Tibial nerve (tissue), 4 donors: ENCODE data around the gene ZNF850. TPM values are rescaled to one million over a fixed set of nuclear protein-coding genes. Genes with fewer than 3 reads are reported as not detected.
"Not testable (repeated sequence)": the region's sequence is repeated elsewhere in the genome, so short reads cannot be mapped to it uniquely, and the experiment has no call there.

Experiments
- DNase-seq, 2 donors: peaks; one replicate each; pipeline ENCODE4 v3.0.0-alpha.2; 2019; ENCODE audit warnings: low spot score in 2 of 2
- H3K27ac ChIP-seq, 4 donors: fragments of 200-600 bp; sonication (generic) in 3 of 4; one replicate each; pipeline ENCODE4 v1.5.1; 2017 to 2019; ENCODE audit warnings: mild to moderate bottlenecking in 1 of 4
- H3K27me3 ChIP-seq, 2 donors: fragments of 200-600 bp; sonication (generic) in 1 of 2; one replicate each; pipeline versions ENCODE4 v1.5.1 to v1.6.0; 2017 to 2019
- H3K36me3 ChIP-seq, 3 donors: fragments of 200-600 bp; sonication (generic); one replicate each; pipeline ENCODE4 v1.5.1; 2018 to 2019
- H3K4me1 ChIP-seq, 4 donors: fragments of 200-600 bp; sonication (generic) in 3 of 4; one replicate each; pipeline ENCODE4 v1.5.1; 2017 to 2019
- H3K4me3 ChIP-seq, 4 donors: fragments of 200-600 bp; sonication (generic) in 3 of 4; one replicate each; pipeline ENCODE4 v1.5.1; 2017 to 2019; ENCODE audit warnings: mild to moderate bottlenecking in 1 of 4, moderate library complexity in 1 of 4
- H3K9me3 ChIP-seq, 4 donors: fragments of 200-600 bp; sonication (generic) in 3 of 4; one replicate each; pipeline ENCODE4 v1.5.1; 2017 to 2019
- EP300 ChIP-seq, 2 donors: sonication (generic); formaldehyde crosslinking; IDR thresholded peaks; one replicate each; pipeline ENCODE4 v1.6.1; 2017; ENCODE audit warnings: antibody characterized with exemption in 2 of 2, mild to moderate bottlenecking in 1 of 2
- POLR2A ChIP-seq, 2 donors: fragments of 450-650 bp; IDR thresholded peaks; one replicate each; pipeline ENCODE4 v1.6.1; 2017; ENCODE audit warnings: antibody characterized with exemption in 2 of 2, mild to moderate bottlenecking in 2 of 2, moderate library complexity in 2 of 2
- WGBS, 2 donors: methylation state at CpG; one replicate each; pipeline ENCODE4 v1.1.5; 2018; 5-methylcytosine and 5-hydroxymethylcytosine counted together
- total RNA-seq, 4 donors: library from RNA; depleted of rRNA; stranded (reverse); fragments of >200 nt; gene quantifications; one replicate each; pipeline ENCODE4 v1.1.0, GENCODE V29; 2016
- TF ChIP-seq, protein P1 (sequence below), 5 experiments: fragments of 200-600 bp in 3 of 5; fragments of 450-650 bp in 2 of 5; sonication (generic) in 3 of 5; IDR thresholded peaks; one replicate each; pipeline ENCODE4 v1.5.1; 2016 to 2019; ENCODE audit warnings: antibody characterized with exemption in 5 of 5, mild to moderate bottlenecking in 3 of 5, moderate library complexity in 2 of 5

Gene ZNF850
- total RNA-seq, 4 donors from 2014 or later: 2.4 to 3.3 (median 3.1) TPM

DNA sequence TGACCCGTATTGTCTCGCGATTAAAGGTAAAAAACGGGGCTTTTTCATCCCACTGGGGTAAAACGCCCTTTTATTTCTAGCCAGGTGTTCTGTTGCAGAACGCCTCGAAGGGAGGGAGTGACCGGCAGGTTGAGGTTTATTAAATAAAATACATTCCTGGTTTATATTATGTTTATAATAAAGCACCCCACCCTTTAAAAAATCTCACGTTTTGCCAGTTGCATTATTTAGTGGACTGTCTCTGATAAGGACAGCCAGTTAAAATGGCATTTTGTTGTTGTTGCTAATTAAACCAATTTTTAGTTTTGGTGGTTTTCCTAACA is 25.1 kb upstream of the ZNF850 start:
- H3K4me3 ChIP-seq: peak overlapping the region; percentile 72 to 91 (median 81)
- WGBS, 2 donors: 3% methylated on average over 9 of the region's 9 CpGs
- H3K27me3 ChIP-seq: no peaks in the 10 kb centered on the region
- TF ChIP-seq EP300 (IDR thresholded peaks at IDR 0.05) (no peak), POLR2A (IDR thresholded peaks at IDR 0.05) (no peak)
- TF ChIP-seq, protein P1, sequence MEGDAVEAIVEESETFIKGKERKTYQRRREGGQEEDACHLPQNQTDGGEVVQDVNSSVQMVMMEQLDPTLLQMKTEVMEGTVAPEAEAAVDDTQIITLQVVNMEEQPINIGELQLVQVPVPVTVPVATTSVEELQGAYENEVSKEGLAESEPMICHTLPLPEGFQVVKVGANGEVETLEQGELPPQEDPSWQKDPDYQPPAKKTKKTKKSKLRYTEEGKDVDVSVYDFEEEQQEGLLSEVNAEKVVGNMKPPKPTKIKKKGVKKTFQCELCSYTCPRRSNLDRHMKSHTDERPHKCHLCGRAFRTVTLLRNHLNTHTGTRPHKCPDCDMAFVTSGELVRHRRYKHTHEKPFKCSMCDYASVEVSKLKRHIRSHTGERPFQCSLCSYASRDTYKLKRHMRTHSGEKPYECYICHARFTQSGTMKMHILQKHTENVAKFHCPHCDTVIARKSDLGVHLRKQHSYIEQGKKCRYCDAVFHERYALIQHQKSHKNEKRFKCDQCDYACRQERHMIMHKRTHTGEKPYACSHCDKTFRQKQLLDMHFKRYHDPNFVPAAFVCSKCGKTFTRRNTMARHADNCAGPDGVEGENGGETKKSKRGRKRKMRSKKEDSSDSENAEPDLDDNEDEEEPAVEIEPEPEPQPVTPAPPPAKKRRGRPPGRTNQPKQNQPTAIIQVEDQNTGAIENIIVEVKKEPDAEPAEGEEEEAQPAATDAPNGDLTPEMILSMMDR (IDR thresholded peaks at IDR 0.05): no peak
- peaks cover 0 to 15% (median 2%) of the 10 kb centered on the region in 4 donors for H3K4me1 ChIP-seq
- no peak for DNase-seq
- H3K27ac ChIP-seq: peak overlapping the region; percentile 5 to 88 (median 45)
- H3K36me3 ChIP-seq: peaks cover 2 to 46% (median 5%) of the 10 kb centered on the region in 3 donors
- peaks cover 0 to 74% (median 15%) of the 10 kb centered on the region in 4 donors for H3K9me3 ChIP-seq

DNA sequence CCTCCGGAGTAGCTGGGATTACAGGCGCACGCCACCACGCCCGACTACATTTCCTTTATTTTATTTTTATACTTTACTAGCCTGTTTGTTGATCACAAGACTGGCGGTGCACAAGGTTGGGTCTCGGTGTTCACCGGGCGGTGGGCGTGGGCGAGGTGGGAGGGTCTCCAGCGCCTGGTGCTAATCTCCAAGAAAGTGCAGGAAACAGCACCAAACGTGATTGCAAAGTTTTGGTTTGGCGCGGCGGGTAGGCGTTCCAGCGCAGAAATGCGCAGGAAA is 24.0 kb upstream of the ZNF850 start:
- no peak for DNase-seq
- peaks cover 0 to 35% (median 2%) of the 10 kb centered on the region in 3 donors for H3K36me3 ChIP-seq
- 13 to 21% methylated on average over 19 of the region's 19 CpGs for WGBS, 2 donors
- H3K4me3 ChIP-seq: peak overlapping the region; percentile 72 to 91 (median 81)
- H3K27ac ChIP-seq: peak overlapping the region; percentile 11 to 88 (median 78)
- TF ChIP-seq, protein P1 (IDR thresholded peaks at IDR 0.05): no peak
- TF ChIP-seq EP300 (IDR thresholded peaks at IDR 0.05) (no peak), POLR2A (IDR thresholded peaks at IDR 0.05) (no peak)
- peaks cover 0 to 15% (median 2%) of the 10 kb centered on the region in 4 donors for H3K4me1 ChIP-seq
- peaks cover 0 to 69% (median 12%) of the 10 kb centered on the region in 4 donors for H3K9me3 ChIP-seq
- no peaks in the 10 kb centered on the region for H3K27me3 ChIP-seq

DNA sequence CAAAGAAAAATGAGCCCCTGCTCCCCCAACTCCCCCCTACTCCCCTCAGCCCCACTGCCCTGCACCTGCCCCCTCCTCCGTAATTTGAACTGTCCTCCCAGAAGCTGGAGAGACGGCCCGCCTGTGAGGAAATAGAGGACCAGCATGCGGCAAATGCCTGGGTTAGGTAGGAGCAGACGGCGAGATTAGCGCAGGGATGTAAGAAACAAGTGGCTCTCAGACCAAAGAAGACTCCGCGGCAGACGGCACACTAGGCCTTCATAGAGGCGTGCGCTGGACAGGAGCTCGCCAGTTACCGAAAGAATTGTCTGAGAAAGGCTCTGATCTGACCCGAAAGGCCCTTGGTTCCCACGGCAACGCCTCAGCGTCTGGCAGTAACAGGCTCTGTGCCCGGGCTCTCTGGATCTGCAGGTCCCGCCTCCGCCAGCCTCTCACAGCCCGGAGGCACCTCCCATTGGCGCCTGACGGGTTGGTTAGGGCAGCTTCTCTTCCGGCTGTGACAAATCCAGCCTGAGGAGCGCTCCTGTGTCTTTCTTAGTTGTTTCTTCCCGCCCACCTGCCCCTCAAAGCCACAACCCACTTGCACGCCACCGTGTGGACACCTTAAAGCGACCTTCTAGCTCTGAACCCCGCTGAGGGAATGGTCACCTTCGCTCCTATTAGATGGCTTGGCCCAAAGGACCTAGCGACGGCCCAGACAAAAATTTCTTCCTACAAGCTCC is 19.0 kb upstream of the ZNF850 start:
- not testable (repeated sequence) for DNase-seq, H3K36me3 ChIP-seq, H3K4me3 ChIP-seq, H3K4me1 ChIP-seq, H3K27me3 ChIP-seq, H3K27ac ChIP-seq
- WGBS, 2 donors: 6 to 11% methylated on average over 13 to 34 of the region's 34 CpGs
- peaks cover 0 to 70% (median 4%) of the 10 kb centered on the region in 4 donors for H3K9me3 ChIP-seq

DNA sequence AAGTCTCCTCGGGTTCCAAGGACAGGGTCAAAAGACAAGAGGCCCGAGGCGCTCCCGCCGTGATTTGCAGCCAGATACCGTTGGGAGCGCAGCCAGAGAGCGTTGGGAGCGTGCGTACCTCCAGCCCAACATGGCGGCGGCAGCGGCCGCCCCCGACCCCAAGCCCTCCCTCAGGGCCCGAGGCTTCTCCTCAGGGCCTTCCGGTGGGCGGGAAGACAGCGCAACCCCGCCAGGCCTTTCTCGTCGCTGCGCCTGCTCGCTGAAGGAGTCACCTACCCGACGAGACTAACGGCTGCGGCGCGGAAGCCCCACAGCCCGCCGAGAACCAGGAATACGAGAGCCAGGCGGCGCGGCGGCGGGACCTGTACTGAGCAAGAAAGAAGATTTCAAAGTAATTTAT is 3.2 kb upstream of the ZNF850 start:
- Histone ChIP-seq H3K36me3 (no peaks in the 10 kb centered on the region), H3K27me3 (no peaks in the 10 kb centered on the region), H3K4me3 (peak overlapping the region in 2 of 4 donors; percentile 15 to 26), H3K4me1 (peaks cover 0 to 20% (median 0%) of the 10 kb centered on the region in 4 donors), H3K9me3 (peaks cover 0 to 40% (median 0%) of the 10 kb centered on the region in 4 donors), H3K27ac (no peak overlapping the region)
- no peak for DNase-seq
- no peak for TF ChIP-seq POLR2A (IDR thresholded peaks at IDR 0.05)
- TF ChIP-seq, protein P1 (IDR thresholded peaks at IDR 0.05): no peak
- TF ChIP-seq EP300 (IDR thresholded peaks at IDR 0.05): no peak
- WGBS, 2 donors: 20 to 25% methylated on average over 32 to 35 of the region's 38 CpGs

DNA sequence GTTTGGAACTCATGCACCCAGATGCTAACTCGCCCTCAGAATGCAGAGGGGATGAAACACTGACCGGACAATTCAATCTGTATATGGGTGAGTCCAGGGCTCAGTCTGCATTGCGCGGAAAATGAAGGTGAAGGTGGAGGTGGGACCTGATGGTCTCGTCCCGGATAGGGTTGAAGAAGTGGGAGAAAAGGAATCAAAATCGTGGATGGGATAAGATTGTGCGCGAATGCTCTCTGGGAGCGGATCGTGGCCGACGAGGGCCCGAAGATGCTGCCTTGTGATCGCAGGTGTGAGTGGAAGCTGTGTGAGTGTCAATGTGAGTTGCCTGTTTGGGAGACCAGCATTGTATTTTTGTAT is 594 bp upstream of the ZNF850 start:
- Histone ChIP-seq H3K27ac (peak overlapping the region in 2 of 4 donors; percentile 74 to 90), H3K4me3 (peak overlapping the region; percentile 52 to 75 (median 64)), H3K9me3 (peaks cover 0 to 49% (median 0%) of the 10 kb centered on the region in 4 donors), H3K4me1 (peaks cover 0 to 21% (median 0%) of the 10 kb centered on the region in 4 donors), H3K27me3 (no peaks in the 10 kb centered on the region), H3K36me3 (peaks cover 0 to 21% (median 0%) of the 10 kb centered on the region in 3 donors)
- DNase-seq: no peak
- WGBS, 2 donors: 3 to 4% methylated on average over 15 of the region's 15 CpGs
- TF ChIP-seq EP300 (IDR thresholded peaks at IDR 0.05) (no peak), POLR2A (IDR thresholded peaks at IDR 0.05) (no peak)
- TF ChIP-seq, protein P1 (IDR thresholded peaks at IDR 0.05): no peak
